PFSK-1 (cell line): Measurements from ENCODE around the gene GTF2H1.

Source experiments
- SIN3A ChIP-seq: IDR thresholded peaks from 2 replicates; pipeline ENCODE4 v1.6.1; 2012; ENCODE audit warnings: mild to moderate bottlenecking, low read length, moderate library complexity, borderline replicate concordance; ENCODE audit not compliant: insufficient read depth
- TAF1 ChIP-seq: IDR thresholded peaks from 2 replicates; pipeline ENCODE4 v1.6.1; 2012; ENCODE audit warnings: low read length, control low read depth, borderline replicate concordance; ENCODE audit not compliant: insufficient read depth

GRCh38 chr11:18285841-18286240 is 36.5 kb upstream of the GTF2H1 start:
- TF ChIP-seq TAF1 (no peak), SIN3A (no peak)
